ENCODE data around the gene GLT1D1.

The GLT1D1 gene

DNA sequence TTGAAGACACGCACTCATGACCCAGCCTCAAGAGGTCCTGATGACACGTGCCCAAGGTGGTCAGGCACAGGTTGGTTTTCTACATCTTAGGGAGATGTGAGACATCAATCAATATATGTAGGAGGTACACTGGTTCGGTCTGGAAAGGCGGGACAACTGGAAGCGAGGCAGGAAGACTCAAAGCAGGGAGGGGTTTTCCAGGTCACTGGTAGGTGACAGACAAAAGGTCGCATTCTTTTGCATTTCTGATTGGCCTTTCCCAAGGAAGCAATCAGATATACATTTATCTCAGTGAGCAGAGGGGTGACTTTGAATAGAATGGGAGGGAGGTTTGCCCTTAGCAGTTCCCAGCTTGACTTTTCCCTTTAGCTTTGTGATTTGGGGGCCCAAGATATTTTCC, 38.6 kb downstream of the GLT1D1 start:
- WGBS, 2 experiments (ENCODE audit: insufficient coverage in 2 of 2), result 88% methylated on average over 5 to 6 of the region's 6 CpGs

DNA sequence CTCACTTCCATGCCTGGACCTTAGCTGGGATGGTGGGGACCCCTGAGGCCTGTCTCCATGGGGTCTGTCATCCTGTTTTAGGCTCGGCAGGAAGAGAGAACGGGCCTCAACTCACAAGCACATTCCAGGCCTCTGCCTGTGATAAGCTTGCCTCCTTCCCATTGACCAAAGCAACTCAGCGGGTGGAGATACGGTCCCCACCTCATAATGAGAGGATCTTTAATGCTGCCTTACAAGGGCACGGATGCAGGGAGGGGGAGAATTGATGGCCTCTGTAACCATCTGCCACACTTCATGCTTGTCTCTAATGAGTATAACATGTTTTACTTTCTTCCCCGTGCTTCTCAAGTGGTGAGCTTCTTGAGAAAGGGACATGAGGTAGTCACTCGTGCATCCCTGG, 50.0 kb downstream of the GLT1D1 start:
- no peak overlapping the region for H3K4me3 ChIP-seq (ENCODE audit: extremely low read depth, insufficient read depth, low read length, poor library complexity, severe bottlenecking)
- no peaks in the 10 kb centered on the region for H3K4me1 ChIP-seq (ENCODE audit: control insufficient read depth, insufficient read depth, low read length, poor library complexity, severe bottlenecking)
- no peaks in the 10 kb centered on the region for H3K36me3 ChIP-seq (ENCODE audit: control insufficient read depth, insufficient read depth, low read length)
- WGBS, 2 experiments (ENCODE audit: insufficient coverage in 2 of 2), result 40 to 57% methylated on average over 1 to 3 of the region's 7 CpGs
- H3K27ac ChIP-seq (ENCODE audit: low read depth, low read length, severe bottlenecking), result no peak overlapping the region
- H3K9me3 ChIP-seq (ENCODE audit: control insufficient read depth, low read length), result no peaks in the 10 kb centered on the region

More for the DNA sequence above, 38.6 kb downstream of the GLT1D1 start:
- H3K27ac ChIP-seq (ENCODE audit: low read depth, low read length, severe bottlenecking), result no peak overlapping the region
- H3K36me3 ChIP-seq (ENCODE audit: control insufficient read depth, insufficient read depth, low read length), result no peaks in the 10 kb centered on the region
- H3K9me3 ChIP-seq (ENCODE audit: control insufficient read depth, low read length), result no peaks in the 10 kb centered on the region
- H3K4me1 ChIP-seq (ENCODE audit: control insufficient read depth, insufficient read depth, low read length, poor library complexity, severe bottlenecking), result no peaks in the 10 kb centered on the region
- no peak overlapping the region for H3K4me3 ChIP-seq (ENCODE audit: extremely low read depth, insufficient read depth, low read length, poor library complexity, severe bottlenecking)

DNA sequence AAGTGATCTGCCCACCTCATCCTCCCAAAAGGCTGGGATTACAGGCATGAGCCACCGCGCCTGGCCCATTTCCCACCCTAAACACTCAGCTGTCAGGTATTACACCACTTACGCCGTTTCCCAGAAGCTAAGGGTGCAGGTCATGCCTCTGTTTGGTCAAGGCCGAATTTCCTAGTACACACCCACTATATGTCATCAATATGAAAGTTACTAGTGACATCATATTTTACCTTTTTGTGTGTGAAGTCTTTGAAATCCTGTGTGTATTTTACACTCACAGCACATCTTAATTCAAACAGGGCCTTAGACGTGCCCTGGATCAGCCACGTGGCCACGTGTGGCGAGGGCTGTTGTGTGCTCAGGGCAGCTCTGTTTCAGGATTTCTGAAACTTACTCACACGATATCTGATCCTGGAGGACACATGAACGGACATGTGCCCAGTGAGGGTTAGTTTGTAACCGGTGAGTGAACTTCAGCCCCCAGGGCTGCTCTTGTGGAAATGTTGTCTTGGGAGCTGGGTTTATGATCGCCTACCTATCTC, 51.8 kb downstream of the GLT1D1 start:
- H3K4me1 ChIP-seq (ENCODE audit: control insufficient read depth, insufficient read depth, low read length, poor library complexity, severe bottlenecking), result no peaks in the 10 kb centered on the region
- H3K27ac ChIP-seq (ENCODE audit: low read depth, low read length, severe bottlenecking), result no peak overlapping the region
- no peaks in the 10 kb centered on the region for H3K36me3 ChIP-seq (ENCODE audit: control insufficient read depth, insufficient read depth, low read length)
- no peaks in the 10 kb centered on the region for H3K9me3 ChIP-seq (ENCODE audit: control insufficient read depth, low read length)
- H3K4me3 ChIP-seq (ENCODE audit: extremely low read depth, insufficient read depth, low read length, poor library complexity, severe bottlenecking), result no peak overlapping the region
- 89 to 94% methylated on average over 8 to 12 of the region's 13 CpGs for WGBS, 2 experiments (ENCODE audit: insufficient coverage in 2 of 2)

DNA sequence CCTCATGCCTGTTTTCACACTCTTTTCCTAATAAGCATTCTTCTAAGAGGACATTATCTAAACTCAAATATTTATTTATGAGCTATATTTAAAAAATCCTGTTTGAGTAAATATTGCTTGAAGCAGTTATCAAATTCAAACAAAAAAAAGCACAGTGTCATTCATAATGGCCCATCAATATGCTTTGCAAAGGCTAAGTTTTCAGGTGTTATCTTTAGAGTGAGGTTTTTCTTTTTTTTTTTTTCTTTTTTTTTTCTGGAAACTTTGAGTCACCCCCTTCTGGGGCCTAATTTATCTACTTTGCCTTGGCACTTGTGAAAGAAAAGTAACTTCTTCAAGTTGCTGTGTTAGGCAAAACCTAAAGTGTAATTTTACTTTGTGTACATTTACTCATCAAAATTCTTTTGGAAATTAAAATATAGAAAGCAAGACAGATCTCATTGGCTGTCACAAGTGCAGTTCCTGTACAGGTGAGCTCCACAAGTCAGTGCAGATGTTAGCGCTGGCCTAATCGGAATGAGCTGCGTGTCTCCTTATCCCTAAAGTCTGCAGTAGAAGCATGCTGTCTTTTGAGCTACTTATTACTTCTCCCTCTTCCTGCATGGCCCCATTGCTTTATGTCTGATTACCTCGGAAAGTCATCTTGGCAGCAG, 53.3 kb downstream of the GLT1D1 start:
- Histone ChIP-seq H3K9me3 (ENCODE audit: control insufficient read depth, low read length) (no peaks in the 10 kb centered on the region), H3K4me1 (ENCODE audit: control insufficient read depth, insufficient read depth, low read length, poor library complexity, severe bottlenecking) (no peaks in the 10 kb centered on the region), H3K27ac (ENCODE audit: low read depth, low read length, severe bottlenecking) (no peak overlapping the region), H3K36me3 (ENCODE audit: control insufficient read depth, insufficient read depth, low read length) (no peaks in the 10 kb centered on the region), H3K4me3 (ENCODE audit: extremely low read depth, insufficient read depth, low read length, poor library complexity, severe bottlenecking) (no peak overlapping the region)
- WGBS, 2 experiments (ENCODE audit: insufficient coverage in 2 of 2), result 98% methylated on average over 4 of the region's 4 CpGs

DNA sequence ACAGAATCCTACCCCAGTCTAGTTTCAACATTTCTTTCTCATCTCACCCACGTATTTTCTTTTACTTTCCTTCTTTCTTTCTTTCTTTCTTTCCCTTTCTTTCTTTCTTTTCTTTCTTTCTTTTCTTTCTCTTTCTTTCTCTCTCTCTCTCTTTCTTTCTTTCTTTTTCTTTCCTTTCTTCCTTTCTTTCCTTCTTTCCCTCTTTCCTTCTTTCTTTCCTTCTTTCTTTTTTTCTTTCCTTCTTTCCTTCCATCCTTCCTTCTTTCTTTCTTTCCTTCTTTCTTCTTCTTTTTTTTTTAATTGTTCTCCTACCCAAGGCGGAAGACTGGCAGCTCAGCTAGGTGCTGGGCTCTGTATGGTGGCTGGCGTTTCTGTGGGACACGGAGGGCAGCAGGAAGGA, 55.0 kb downstream of the GLT1D1 start:
- H3K4me3 ChIP-seq (ENCODE audit: extremely low read depth, insufficient read depth, low read length, poor library complexity, severe bottlenecking), result no peak overlapping the region
- no peaks in the 10 kb centered on the region for H3K4me1 ChIP-seq (ENCODE audit: control insufficient read depth, insufficient read depth, low read length, poor library complexity, severe bottlenecking)
- H3K36me3 ChIP-seq (ENCODE audit: control insufficient read depth, insufficient read depth, low read length), result no peaks in the 10 kb centered on the region
- no peaks in the 10 kb centered on the region for H3K9me3 ChIP-seq (ENCODE audit: control insufficient read depth, low read length)
- 89 to 94% methylated on average over 1 to 4 of the region's 4 CpGs for WGBS, 2 experiments (ENCODE audit: insufficient coverage in 2 of 2)
- H3K27ac ChIP-seq (ENCODE audit: low read depth, low read length, severe bottlenecking), result no peak overlapping the region

DNA sequence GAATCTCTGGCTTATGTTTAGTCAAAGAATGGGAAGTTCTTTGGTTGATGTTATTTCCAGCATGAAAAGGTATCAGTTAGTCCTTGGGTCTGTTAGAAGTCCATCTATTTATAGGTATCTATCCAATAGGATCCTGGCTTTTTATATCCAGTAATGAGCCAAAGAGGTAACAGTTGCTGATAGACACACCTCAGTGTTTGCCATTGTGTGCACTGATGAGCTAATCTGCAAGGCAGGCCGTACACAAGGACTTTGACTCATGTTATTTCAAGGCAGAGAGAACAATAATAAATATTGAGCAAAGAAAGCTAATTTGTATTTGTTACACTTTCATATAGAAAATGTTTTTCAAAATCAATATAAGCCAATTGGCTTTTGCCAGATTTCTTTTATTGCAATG, 56.4 kb downstream of the GLT1D1 start:
- H3K4me3 ChIP-seq (ENCODE audit: extremely low read depth, insufficient read depth, low read length, poor library complexity, severe bottlenecking), result no peak overlapping the region
- H3K27ac ChIP-seq (ENCODE audit: low read depth, low read length, severe bottlenecking), result no peak overlapping the region
- no peaks in the 10 kb centered on the region for H3K9me3 ChIP-seq (ENCODE audit: control insufficient read depth, low read length)
- WGBS, 2 experiments (ENCODE audit: insufficient coverage in 2 of 2), result no CpG with 5 or more reads among the region's 1 CpG
- H3K36me3 ChIP-seq (ENCODE audit: control insufficient read depth, insufficient read depth, low read length), result no peaks in the 10 kb centered on the region
- no peaks in the 10 kb centered on the region for H3K4me1 ChIP-seq (ENCODE audit: control insufficient read depth, insufficient read depth, low read length, poor library complexity, severe bottlenecking)

DNA sequence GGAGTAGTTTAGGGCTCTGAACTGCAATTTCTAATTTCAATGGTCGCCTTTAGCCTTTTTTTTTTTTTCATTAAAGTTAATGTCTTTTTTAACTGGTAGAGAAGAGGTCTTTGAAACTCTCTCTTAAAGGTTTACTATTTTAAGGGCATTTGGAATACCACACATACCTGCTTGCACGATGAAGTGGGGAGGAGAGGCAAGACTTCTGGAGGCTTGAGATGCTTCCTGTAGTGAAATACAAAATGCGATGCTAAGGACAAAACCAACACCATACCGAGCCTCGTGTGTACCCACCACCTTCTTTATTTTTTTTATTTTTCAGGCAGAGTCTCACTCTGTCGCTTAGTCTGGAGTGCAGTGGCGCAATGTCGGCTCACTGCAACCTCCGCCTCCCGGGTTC, 57.4 kb downstream of the GLT1D1 start:
- H3K36me3 ChIP-seq (ENCODE audit: control insufficient read depth, insufficient read depth, low read length), result no peaks in the 10 kb centered on the region
- 88 to 93% methylated on average over 7 to 8 of the region's 10 CpGs for WGBS, 2 experiments (ENCODE audit: insufficient coverage in 2 of 2)
- H3K9me3 ChIP-seq (ENCODE audit: control insufficient read depth, low read length), result no peaks in the 10 kb centered on the region
- no peak overlapping the region for H3K27ac ChIP-seq (ENCODE audit: low read depth, low read length, severe bottlenecking)
- H3K4me1 ChIP-seq (ENCODE audit: control insufficient read depth, insufficient read depth, low read length, poor library complexity, severe bottlenecking), result no peaks in the 10 kb centered on the region
- H3K4me3 ChIP-seq (ENCODE audit: extremely low read depth, insufficient read depth, low read length, poor library complexity, severe bottlenecking), result no peak overlapping the region

DNA sequence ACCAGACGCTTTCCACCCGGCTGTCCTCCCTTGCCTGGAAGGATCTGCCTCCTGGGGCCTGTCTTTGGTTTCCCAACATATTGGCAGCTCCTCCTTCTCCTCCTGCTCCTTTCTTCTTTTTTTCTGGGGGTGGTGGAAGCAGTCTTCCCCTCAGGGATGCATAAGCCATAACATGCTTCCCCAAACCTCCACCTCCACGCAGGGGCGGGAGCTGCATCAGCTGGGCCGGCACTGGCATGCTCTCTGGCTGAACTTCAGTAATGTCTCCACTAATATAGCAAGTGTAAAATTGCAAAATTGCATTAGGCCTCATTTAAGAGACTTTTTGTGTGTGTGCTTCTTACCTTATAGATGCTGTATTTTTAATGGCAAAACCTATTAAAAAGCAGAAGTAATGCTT, 58.6 kb downstream of the GLT1D1 start:
- no peak overlapping the region for H3K27ac ChIP-seq (ENCODE audit: low read depth, low read length, severe bottlenecking)
- 80 to 100% methylated on average over 2 of the region's 5 CpGs for WGBS, 2 experiments (ENCODE audit: insufficient coverage in 2 of 2)
- H3K4me1 ChIP-seq (ENCODE audit: control insufficient read depth, insufficient read depth, low read length, poor library complexity, severe bottlenecking), result no peaks in the 10 kb centered on the region
- no peak overlapping the region for H3K4me3 ChIP-seq (ENCODE audit: extremely low read depth, insufficient read depth, low read length, poor library complexity, severe bottlenecking)
- no peaks in the 10 kb centered on the region for H3K36me3 ChIP-seq (ENCODE audit: control insufficient read depth, insufficient read depth, low read length)
- no peaks in the 10 kb centered on the region for H3K9me3 ChIP-seq (ENCODE audit: control insufficient read depth, low read length)

DNA sequence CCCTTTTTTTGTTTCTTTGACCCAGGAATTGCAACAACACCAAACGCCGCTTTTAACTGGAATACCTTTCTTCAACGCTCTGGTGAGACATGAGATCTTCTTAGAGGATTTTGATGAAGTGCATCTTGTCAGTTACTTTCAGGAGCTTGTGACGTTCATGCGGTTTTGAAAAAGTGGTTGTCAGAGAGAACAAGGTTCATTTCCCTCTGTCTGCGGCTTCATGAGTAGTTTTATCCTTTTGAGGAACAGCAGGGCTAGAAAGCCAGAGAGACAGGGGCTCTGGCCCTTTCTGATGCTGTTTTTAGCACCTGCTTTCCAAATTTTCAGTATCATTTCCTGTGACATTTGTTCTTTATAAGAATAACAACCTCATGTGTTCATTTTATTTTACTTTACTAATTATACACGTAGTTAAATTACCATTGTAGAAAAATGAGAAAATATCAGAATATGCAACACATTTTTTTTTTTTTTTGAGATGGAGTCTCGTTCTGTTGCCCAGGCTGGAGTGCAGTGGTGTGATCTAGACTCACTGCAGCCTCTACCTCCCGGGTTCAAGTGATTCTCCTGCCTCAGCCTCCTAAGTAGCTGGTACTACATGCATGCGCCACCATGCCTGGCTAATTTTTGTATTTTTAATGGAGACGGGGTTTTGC, 61.8 kb downstream of the GLT1D1 start:
- H3K4me3 ChIP-seq (ENCODE audit: extremely low read depth, insufficient read depth, low read length, poor library complexity, severe bottlenecking), result no peak overlapping the region
- H3K27ac ChIP-seq (ENCODE audit: low read depth, low read length, severe bottlenecking), result no peak overlapping the region
- WGBS, 2 experiments (ENCODE audit: insufficient coverage in 2 of 2), result 91 to 94% methylated on average over 8 to 9 of the region's 11 CpGs
- H3K9me3 ChIP-seq (ENCODE audit: control insufficient read depth, low read length), result no peaks in the 10 kb centered on the region
- H3K36me3 ChIP-seq (ENCODE audit: control insufficient read depth, insufficient read depth, low read length), result no peaks in the 10 kb centered on the region
- no peaks in the 10 kb centered on the region for H3K4me1 ChIP-seq (ENCODE audit: control insufficient read depth, insufficient read depth, low read length, poor library complexity, severe bottlenecking)

DNA sequence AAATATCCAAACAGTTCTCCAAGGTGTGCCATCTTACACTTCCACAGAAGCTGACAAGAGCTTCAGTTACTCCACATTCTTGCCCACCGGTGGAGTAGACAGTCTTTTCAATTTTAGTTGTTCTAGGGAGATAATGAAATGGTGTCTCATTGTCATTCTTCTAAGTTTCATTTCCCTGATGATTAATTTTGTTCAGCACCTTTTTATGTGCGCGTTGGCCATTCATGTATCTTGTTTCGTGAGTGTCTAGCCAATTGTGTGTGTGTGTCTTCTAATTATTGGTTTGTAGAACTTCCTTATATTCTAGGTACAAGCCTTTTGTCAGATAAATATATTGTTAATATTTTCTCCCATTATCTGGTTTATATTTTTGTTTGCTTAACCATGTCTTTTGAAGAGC, 63.1 kb downstream of the GLT1D1 start:
- H3K9me3 ChIP-seq (ENCODE audit: control insufficient read depth, low read length), result no peaks in the 10 kb centered on the region
- H3K36me3 ChIP-seq (ENCODE audit: control insufficient read depth, insufficient read depth, low read length), result no peaks in the 10 kb centered on the region
- no CpG with 5 or more reads among the region's 4 CpGs for WGBS, 2 experiments (ENCODE audit: insufficient coverage in 2 of 2)
- H3K4me3 ChIP-seq (ENCODE audit: extremely low read depth, insufficient read depth, low read length, poor library complexity, severe bottlenecking), result no peak overlapping the region
- no peaks in the 10 kb centered on the region for H3K4me1 ChIP-seq (ENCODE audit: control insufficient read depth, insufficient read depth, low read length, poor library complexity, severe bottlenecking)
- H3K27ac ChIP-seq (ENCODE audit: low read depth, low read length, severe bottlenecking), result no peak overlapping the region
